ENCODE data around the gene TMEM53. TPM values are rescaled to one million over a fixed set of nuclear protein-coding genes. Genes with fewer than 3 reads are reported as not detected.

TMEM53 gene
- total RNA-seq, 6 donors from 2014 or later: 10.7 to 46.1 (median 19.7) TPM

DNA sequence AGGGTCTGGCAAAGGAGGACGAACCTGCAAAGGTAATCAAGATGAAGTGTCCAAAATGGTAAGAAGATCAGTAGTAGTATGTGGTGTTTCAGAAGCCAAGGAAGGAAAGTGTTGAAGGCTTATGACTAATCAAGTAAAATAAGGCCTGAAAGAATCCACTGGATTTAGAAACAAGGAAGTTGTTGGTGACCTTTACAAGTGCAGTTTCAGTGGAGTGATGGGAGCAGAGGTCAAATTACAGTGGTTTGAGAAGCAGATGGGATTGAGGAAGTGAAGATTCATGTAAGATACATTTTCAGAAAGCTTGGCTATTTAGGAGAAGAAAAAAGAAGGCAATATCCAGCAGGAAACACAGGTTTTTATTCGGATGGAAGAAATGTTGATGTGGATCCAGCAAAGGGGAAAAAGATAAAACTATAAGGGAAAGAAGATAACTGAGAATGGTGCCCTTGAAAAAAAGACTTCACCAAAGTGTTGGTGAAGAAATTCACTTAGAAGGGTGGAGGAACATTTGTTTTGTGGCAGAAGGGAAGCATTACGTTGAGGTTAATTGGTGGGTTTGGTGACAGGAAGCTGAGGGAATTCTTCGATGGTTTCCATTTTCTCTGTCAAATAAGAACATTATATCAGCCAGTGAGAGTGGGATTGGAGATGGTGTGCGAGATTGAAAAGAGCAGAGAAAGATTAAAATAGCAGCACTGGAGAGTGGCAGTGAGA lies 2.4 kb upstream of the TMEM53 start:
- Histone ChIP-seq H3K9me3 (no peaks in the 10 kb centered on the region), H3K27me3 (no peaks in the 10 kb centered on the region), H3K36me3 (no peaks in the 10 kb centered on the region), H3K4me3 (no peak overlapping the region), H3K27ac (peak overlapping the region; percentile 70 to 98 (median 96)), H3K4me1 (peaks cover 37 to 53% (median 49%) of the 10 kb centered on the region in 4 donors)
- TF ChIP-seq POLR2AphosphoS5 (IDR thresholded peaks at IDR 0.05) (peak in 1 of 2 donors; percentile 33), POLR2A (IDR thresholded peaks at IDR 0.05) (no peak)
- WGBS, 2 donors: 59 to 65% methylated on average over 5 of the region's 5 CpGs
- no peak for ATAC-seq (ENCODE audit: low FRiP score in 2 of 2)
- DNase-seq: peak in 1 of 2 donors; percentile 38

GRCh38 chr1:44675186-44675585 lies 905 bp upstream of the TMEM53 start:
- DNase-seq (no peak), ATAC-seq (ENCODE audit: low FRiP score in 2 of 2) (no peak)
- Histone ChIP-seq H3K27me3 (no peaks in the 10 kb centered on the region), H3K4me3 (peak overlapping the region in 3 of 4 donors; percentile 62 to 66 (median 65)), H3K4me1 (peaks cover 39 to 62% (median 52%) of the 10 kb centered on the region in 4 donors), H3K9me3 (no peaks in the 10 kb centered on the region), H3K36me3 (no peaks in the 10 kb centered on the region), H3K27ac (peak overlapping the region; percentile 92 to 98 (median 96))
- WGBS, 2 donors: 88 to 90% methylated on average over 7 of the region's 7 CpGs
- TF ChIP-seq POLR2AphosphoS5 (IDR thresholded peaks at IDR 0.05) (no peak), POLR2A (IDR thresholded peaks at IDR 0.05) (no peak), EP300 (IDR thresholded peaks at IDR 0.05) (no peak), CTCF (IDR thresholded peaks at IDR 0.05) (no peak)

DNA sequence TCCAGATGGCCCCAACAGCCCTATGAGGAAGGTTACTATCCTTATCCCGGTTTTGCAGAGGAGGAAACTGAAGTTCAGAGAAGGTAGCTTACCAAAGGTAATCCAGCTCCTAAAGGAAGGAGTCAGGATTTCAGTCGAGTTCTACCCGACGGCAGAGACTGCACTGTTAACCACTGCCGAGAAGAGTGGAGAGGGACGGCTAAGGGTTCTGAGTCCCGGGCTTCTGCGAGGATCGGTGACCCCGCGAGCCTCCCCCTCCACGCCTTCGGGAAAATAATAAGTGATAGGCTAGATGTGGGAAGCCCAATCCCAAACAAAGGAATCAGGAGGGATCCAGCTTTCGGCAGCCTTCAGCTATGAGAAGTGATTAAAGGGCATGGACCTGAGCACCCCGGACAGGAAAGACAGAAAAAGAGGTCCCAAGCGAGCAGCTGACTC lies 587 bp downstream of the TMEM53 start:
- peak in 1 of 4 donors; percentile 32 for TF ChIP-seq POLR2A (IDR thresholded peaks at IDR 0.05)
- TF ChIP-seq CTCF (IDR thresholded peaks at IDR 0.05): no peak
- peak in 1 of 2 donors; percentile 57 for TF ChIP-seq POLR2AphosphoS5 (IDR thresholded peaks at IDR 0.05)
- peaks cover 39 to 62% (median 52%) of the 10 kb centered on the region in 4 donors for H3K4me1 ChIP-seq
- WGBS, 2 donors: 0 to 1% methylated on average over 14 to 16 of the region's 16 CpGs

DNA sequence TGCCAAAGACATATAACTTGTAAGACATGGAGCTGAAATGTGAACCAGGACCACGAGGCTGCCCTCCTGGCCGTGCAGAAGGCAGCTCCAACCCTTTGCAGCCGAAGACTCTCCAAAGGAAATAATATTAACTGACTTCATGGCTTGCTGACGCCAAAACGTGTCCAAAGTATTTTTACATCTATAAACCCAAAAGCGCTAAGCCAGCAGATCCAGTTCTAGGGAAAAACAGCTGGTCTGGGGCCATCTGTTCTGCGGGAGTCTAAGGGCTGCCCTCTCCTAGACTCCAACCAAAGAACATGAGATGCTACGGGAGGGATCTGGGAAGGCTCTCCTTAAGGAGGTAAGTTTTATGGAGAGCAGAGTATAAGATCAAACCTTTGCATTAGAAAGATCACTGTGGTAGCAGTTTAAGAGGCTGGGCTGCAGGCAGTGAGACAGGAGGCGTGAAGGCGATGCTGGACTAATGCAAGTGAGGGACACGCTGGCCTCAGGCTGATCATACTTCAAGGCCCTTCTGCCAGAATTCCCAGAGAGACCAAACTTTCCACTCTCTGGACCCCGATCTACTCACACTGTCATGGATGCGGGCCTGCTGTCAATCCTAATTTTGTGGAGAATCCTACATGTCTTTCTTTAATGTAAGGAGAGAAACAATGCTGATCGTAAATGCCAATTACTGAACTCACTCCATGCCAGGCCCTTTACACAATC lies 1.2 kb downstream of the TMEM53 start:
- TF ChIP-seq EP300 (IDR thresholded peaks at IDR 0.05): no peak
- Histone ChIP-seq H3K4me3 (peak overlapping the region in 3 of 4 donors; percentile 62 to 66 (median 65)), H3K27me3 (no peaks in the 10 kb centered on the region), H3K36me3 (no peaks in the 10 kb centered on the region), H3K27ac (peak overlapping the region; percentile 92 to 98 (median 96)), H3K9me3 (no peaks in the 10 kb centered on the region), H3K4me1 (peaks cover 39 to 62% (median 52%) of the 10 kb centered on the region in 4 donors)
- no peak for ATAC-seq (ENCODE audit: low FRiP score in 2 of 2)
- DNase-seq: no peak
- 76 to 84% methylated on average over 14 of the region's 14 CpGs for WGBS, 2 donors

More for the DNA sequence above, 587 bp downstream of the TMEM53 start:
- Histone ChIP-seq H3K9me3 (no peaks in the 10 kb centered on the region), H3K36me3 (no peaks in the 10 kb centered on the region), H3K27ac (peak overlapping the region; percentile 92 to 98 (median 96)), H3K4me3 (peak overlapping the region; percentile 25 to 66 (median 64)), H3K27me3 (no peaks in the 10 kb centered on the region)
- ATAC-seq (ENCODE audit: low FRiP score in 2 of 2) (peak in 1 of 2 donors; percentile 0), DNase-seq (no peak)

GRCh38 chr1:44672254-44672955 lies 1.9 kb downstream of the TMEM53 start:
- DNase-seq (peak in 1 of 2 donors; percentile 86), ATAC-seq (ENCODE audit: low FRiP score in 2 of 2) (peak in 1 of 2 donors; percentile 18)
- no peaks in the 10 kb centered on the region for H3K27me3 ChIP-seq
- H3K27ac ChIP-seq: peak overlapping the region; percentile 35 to 98 (median 96)
- TF ChIP-seq CTCF (IDR thresholded peaks at IDR 0.05) (no peak), POLR2AphosphoS5 (IDR thresholded peaks at IDR 0.05) (peak; percentile 39 to 53), POLR2A (IDR thresholded peaks at IDR 0.05) (peak in 1 of 4 donors; percentile 54)
- H3K36me3 ChIP-seq: no peaks in the 10 kb centered on the region
- H3K4me3 ChIP-seq: peak overlapping the region in 1 of 4 donors; percentile 65
- H3K9me3 ChIP-seq: no peaks in the 10 kb centered on the region
- H3K4me1 ChIP-seq: peaks cover 39 to 59% (median 48%) of the 10 kb centered on the region in 4 donors
- WGBS, 2 donors: 56 to 63% methylated on average over 13 of the region's 13 CpGs
